NCI-H2196 (cell line): ENCODE data around the gene ADTRP.

Experiments
- DNase-seq: peaks from one replicate; lab custom pipeline; 2025; ENCODE audit not compliant: unreplicated experiment; lab: John Stamatoyannopoulos, UW

Gene ADTRP

DNA sequence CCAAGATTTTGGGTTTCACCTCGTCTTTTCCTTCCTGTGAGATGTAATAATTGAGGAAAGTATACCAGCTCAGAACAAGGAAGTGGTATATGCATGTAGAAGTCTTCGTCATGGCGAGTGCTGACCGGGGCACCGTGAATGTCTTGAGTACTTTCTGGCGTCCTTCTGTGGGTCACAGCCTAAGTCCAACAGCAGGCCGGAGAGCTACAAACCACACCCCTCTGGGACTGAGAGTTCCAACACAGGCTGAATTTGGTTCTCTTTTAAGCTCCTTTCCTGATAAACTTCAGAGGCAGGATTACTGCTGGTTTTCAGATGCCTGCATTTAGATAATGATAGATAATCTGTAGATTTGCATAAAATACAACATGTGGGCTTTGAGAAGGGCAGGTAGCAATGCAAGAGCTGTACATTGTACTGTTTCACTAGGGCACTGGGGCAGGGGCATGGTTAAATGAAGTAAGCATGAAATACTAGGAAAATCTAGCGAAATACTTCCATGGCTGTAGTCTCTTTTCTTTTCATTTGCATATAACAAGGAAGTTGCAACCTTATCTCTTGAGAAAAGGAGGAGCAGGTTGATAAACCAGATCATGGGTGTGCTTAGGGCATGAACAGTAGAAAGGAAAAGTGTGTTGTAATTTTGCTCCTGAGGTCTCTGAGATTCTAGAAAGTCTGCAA lies at the start of gene ADTRP:
Gene ADTRP, minus strand, starts transcription at position 156 of the 681 bp plus-strand sequence. Its CDS starts 44 bp downstream, at position 112.
- no peak for DNase-seq

GRCh38 chr6:11826779-11827178 lies 48.2 kb upstream of the ADTRP start:
- DNase-seq, result no peak

DNA sequence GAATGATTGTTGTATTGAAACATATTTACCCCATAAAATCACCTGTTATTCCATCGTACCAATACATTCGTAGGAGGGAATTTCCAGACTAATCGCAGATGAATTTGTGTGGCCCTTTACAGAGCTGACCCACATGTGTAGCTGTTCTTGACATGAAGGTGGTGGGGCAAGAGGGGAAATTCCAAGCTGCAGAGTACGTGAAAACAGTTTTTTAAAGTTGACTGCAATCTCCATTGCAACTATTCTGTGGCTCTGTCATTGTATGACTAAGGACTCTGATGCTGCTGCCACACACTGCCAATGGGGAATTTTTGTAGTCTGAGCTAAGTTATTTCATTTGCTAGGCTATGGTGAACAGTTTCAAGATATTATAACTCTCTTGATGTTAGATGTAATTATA lies 46.4 kb upstream of the ADTRP start:
- no peak for DNase-seq

DNA sequence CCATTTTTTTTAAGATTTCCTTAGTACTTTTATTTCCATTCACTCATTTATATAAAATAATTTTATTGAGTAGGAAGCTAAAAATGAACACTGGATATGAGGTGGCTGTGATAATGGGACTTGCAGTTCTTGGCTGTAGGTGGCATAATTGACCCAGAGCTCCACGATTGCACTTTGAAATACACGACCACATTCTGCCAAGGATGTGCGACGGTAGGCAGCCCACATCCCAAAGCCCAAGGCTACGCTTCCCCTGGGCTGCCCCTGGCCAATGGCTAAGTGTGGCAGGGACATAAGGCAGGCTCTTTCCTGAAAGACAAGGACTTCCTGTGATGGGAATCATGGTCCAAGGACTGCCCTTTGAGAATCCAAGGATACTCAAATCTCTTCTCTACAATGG lies 43.7 kb upstream of the ADTRP start:
- DNase-seq, result no peak

GRCh38 chr6:11821781-11822180 lies 43.2 kb upstream of the ADTRP start:
- DNase-seq, result no peak

GRCh38 chr6:11820821-11821220 lies 42.2 kb upstream of the ADTRP start:
- no peak for DNase-seq

DNA sequence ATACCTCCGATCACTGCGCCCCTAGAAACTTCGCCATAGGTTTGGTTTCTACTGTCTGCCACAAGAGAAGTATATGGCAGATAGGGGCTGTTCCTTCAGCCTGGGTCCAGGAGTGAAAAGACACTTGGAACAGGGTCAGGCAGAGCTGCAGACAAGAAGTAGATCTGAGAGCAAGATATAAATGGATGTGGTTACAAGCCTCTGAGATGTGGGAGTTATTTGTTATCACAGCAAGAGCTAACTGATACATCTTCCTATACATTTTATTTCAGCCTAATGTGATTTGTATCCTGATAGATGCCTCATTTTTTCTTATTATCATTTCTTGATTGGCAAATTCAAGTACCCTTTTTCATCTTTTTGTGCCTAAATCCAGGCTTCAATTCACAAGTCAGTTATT lies 40.9 kb upstream of the ADTRP start:
- no peak for DNase-seq

- DNase-seq, result no peak
Measured at GRCh38 chr6:11815231-11815630, 36.6 kb upstream of the ADTRP start.

- no peak for DNase-seq
Measured at GRCh38 chr6:11814819-11815218, 36.2 kb upstream of the ADTRP start.

DNA sequence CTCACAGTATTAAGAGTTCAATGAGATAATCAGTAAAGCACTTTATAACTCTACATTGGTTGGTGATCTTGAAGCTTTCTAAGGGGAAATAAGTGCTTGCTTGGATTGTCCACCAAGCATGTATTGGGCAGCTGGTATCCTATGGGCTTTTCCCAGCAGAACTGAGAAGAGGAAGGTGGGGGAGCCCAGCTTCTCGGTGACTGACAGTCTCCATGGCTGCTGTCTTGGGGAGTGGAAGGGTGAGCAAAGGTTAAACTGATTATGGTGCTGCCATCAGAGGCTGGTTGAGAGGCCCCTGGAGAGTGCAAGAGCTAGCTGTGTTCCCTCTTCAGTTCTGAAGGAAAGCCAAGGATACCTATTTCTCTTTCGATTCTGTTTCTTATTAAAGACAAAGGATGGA lies 35.5 kb upstream of the ADTRP start:
- no peak for DNase-seq

DNA sequence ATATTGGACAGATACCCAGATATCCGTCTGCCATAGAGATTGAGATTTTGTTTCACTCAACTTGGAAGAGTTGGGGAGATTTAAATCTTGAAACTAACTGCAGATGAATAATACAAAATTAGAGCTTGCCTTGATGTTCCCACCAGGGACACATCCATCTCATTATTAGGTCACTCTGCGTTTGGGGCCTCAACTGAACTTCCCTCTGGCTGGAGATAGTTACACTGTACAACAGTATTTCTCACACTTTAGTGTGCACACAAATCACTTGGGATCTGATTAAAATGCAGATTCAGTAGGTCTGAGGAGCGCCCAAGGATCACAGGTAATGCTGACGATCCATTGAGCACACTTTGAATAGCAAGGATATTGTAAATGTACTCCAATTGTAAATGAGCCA lies 35.0 kb upstream of the ADTRP start:
- DNase-seq, result no peak

- DNase-seq, result no peak
Measured at GRCh38 chr6:11812951-11813350, 34.3 kb upstream of the ADTRP start.

DNA sequence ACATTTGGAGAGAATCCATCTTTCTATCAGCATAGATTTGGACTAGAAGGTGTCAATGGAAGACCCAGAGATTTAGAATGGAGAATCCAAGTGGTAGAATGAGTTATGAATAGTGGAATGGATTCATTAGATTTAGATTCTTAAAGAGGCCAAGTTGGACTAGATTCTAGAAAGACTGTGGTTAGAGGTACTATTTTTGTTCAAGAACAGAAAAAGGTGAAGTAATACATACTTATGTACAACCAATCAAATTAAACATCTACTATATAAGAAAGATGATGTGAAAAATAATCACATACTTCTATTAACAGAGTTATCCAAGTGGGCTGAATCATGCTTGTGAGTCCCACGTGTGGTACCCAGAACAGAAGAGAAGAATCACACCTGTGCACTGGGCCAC lies 33.8 kb upstream of the ADTRP start:
- DNase-seq, result no peak

DNA sequence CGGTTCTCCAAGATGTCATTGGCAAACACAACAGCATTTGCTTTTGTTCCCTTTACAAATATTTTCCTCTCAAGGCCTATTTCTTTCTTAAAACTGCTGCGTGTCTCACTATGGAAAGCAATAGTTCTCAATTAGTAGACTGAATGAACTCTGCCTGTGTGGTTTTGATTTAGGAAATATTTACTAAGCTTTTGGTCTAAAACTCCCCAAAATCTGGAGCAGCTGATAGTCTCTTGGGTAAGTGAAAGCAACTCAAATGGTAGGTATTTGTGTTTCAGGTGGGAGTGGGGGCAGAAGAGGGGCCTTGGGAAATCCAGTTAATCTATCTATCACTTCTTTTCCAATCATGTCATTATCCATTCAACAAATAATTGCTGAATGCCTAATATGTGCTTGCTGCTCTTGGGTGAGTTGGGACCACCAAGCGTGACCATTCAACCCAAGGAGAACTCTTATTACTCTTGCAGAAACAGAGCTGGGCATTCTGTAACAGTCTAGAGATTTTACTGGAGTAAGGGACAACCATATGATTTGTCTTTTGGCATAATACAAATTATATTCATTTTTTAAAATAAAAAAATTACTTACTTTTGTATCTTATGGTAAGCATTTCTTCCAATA lies 33.2 kb upstream of the ADTRP start:
- DNase-seq, result no peak

- no peak for DNase-seq
Measured at GRCh38 chr6:11810854-11811643, 32.4 kb upstream of the ADTRP start.

DNA sequence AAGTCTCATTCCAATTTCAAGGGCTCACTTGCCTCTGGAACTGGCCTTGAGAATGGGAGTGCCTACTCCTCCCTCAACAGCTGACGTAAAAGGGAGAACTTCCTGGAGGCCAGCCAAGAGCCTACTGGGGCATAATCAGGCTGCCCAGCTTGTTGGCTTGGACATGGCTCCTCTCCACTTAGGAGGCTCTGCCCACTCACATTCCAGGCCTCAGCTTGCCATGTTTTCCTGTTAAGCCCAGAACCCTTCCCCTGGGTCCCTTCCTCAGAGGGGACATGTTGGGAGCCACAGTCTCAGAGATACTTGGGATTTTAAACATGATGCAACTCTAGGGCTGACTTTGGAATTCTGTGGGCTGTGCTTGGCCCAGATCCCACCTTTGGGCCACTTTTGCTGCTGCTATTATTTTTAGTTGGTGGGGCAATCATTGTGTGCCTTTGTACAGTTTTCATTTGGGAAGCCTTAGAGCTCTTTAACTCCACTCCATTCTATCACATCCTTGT lies 31.5 kb upstream of the ADTRP start:
- DNase-seq, result no peak

GRCh38 chr6:11808054-11808453 lies 29.5 kb upstream of the ADTRP start:
- DNase-seq, result no peak

- DNase-seq, result no peak
Measured at GRCh38 chr6:11806561-11807317, 28.1 kb upstream of the ADTRP start.

- DNase-seq, result no peak
Measured at GRCh38 chr6:11805259-11806053, 26.9 kb upstream of the ADTRP start.

- no peak for DNase-seq
Measured at GRCh38 chr6:11804701-11805100, 26.1 kb upstream of the ADTRP start.
